Chondrocyte (in vitro differentiated cells): ENCODE results near the gene OR2T2. TPM values are rescaled to one million over a fixed set of nuclear protein-coding genes. Genes with fewer than 3 reads are reported as not detected.
"Not testable (repeated sequence)": the region's sequence is repeated elsewhere in the genome, so short reads cannot be mapped to it uniquely, and the experiment has no call there.

Experiments
- DNase-seq: peaks from one replicate; pipeline ENCODE4 v3.0.0; 2021; ENCODE audit warnings: mixed read lengths, low spot score
- H3K27ac Mint-ChIP-seq: one replicate; pipeline ENCODE4 v1.8.0; 2021; ENCODE audit warnings: mild to moderate bottlenecking, moderate library complexity, mixed read lengths; ENCODE audit not compliant: unreplicated experiment
- H3K27me3 Mint-ChIP-seq: 2 replicates; pipeline ENCODE4 v1.8.0; 2021; ENCODE audit warnings: low read depth, mixed read lengths
- H3K36me3 Mint-ChIP-seq: 2 replicates; pipeline ENCODE4 v1.8.0; 2021; ENCODE audit warnings: low read depth, mixed read lengths
- H3K4me1 Mint-ChIP-seq: 2 replicates; pipeline ENCODE4 v1.8.0; 2021; ENCODE audit warnings: low read depth, mild to moderate bottlenecking, mixed read lengths
- H3K4me3 Mint-ChIP-seq: one replicate; pipeline ENCODE4 v1.8.0; 2021; ENCODE audit warnings: mild to moderate bottlenecking, moderate library complexity, mixed read lengths; ENCODE audit not compliant: unreplicated experiment
- H3K9me3 Mint-ChIP-seq: 2 replicates; pipeline ENCODE4 v1.8.0; 2021; ENCODE audit warnings: low read depth, mixed read lengths
- total RNA-seq: library from RNA; stranded (reverse); gene quantifications from 3 replicates; pipeline ENCODE4 v1.2.1, GENCODE V29; 2021
- TF ChIP-seq, protein P1 (sequence below): fragments of 200-600 bp; sonication (generic); IDR thresholded peaks from 2 replicates; pipeline ENCODE4 v1.5.0; 2021; ENCODE audit warnings: antibody characterized with exemption, mild to moderate bottlenecking, moderate library complexity

Gene OR2T2
- total RNA-seq, 1 donor from 2014 or later = not detected

DNA sequence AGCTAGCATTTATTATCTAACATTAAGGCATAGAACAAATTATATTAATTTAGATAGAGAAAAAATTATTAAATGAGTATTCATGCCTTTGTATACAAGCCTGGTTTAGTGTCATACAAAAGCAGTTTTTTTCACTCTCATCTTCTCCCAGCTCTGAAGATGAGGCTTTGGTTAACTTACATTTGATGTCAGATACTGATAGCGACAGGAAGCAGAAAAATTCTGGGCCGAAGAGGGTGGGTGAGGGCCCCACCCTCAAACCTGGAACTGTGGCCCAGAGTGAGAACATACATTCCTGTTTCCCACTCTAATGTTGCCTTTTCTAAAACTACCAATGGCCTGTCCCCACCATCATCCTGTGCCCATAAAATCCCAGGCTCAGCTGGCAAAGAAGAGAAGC lies 27.6 kb upstream of the OR2T2 start:
- Mint-ChIP-seq H3K27ac (no peak overlapping the region), H3K9me3 (peaks cover 55% of the 10 kb centered on the region)
- no peak for DNase-seq

DNA sequence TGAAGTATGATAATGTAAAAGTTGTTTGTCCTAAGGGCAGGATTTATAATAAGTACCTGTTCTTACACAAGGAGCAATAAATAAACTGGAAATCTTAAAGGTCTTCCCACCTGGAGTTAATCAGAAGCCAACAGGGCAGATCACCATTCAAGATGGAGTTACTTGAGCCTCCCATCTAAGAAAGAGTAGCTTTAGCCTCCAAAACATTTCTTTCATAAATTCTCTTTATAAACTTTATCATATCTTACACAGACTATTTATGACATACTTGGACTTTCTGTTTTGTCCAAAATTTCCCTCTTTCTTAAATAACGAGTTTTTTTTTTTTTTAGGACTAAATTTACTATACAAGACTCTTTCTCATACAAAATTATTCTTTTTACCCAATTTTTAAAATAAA lies 24.1 kb upstream of the OR2T2 start:
- no peaks in the 10 kb centered on the region for H3K4me1 Mint-ChIP-seq
- H3K27ac Mint-ChIP-seq = no peak overlapping the region
- H3K9me3 Mint-ChIP-seq = peaks cover 57% of the 10 kb centered on the region
- TF ChIP-seq, protein P1, sequence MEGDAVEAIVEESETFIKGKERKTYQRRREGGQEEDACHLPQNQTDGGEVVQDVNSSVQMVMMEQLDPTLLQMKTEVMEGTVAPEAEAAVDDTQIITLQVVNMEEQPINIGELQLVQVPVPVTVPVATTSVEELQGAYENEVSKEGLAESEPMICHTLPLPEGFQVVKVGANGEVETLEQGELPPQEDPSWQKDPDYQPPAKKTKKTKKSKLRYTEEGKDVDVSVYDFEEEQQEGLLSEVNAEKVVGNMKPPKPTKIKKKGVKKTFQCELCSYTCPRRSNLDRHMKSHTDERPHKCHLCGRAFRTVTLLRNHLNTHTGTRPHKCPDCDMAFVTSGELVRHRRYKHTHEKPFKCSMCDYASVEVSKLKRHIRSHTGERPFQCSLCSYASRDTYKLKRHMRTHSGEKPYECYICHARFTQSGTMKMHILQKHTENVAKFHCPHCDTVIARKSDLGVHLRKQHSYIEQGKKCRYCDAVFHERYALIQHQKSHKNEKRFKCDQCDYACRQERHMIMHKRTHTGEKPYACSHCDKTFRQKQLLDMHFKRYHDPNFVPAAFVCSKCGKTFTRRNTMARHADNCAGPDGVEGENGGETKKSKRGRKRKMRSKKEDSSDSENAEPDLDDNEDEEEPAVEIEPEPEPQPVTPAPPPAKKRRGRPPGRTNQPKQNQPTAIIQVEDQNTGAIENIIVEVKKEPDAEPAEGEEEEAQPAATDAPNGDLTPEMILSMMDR = no peak
- no peaks in the 10 kb centered on the region for H3K36me3 Mint-ChIP-seq
- no peak overlapping the region for H3K4me3 Mint-ChIP-seq
- H3K27me3 Mint-ChIP-seq = no peaks in the 10 kb centered on the region
- no peak for DNase-seq

More for the DNA sequence above, 27.6 kb upstream of the OR2T2 start:
- TF ChIP-seq, protein P1 = no peak
- no peaks in the 10 kb centered on the region for H3K4me1 Mint-ChIP-seq
- no peaks in the 10 kb centered on the region for H3K27me3 Mint-ChIP-seq
- H3K36me3 Mint-ChIP-seq = no peaks in the 10 kb centered on the region
- no peak overlapping the region for H3K4me3 Mint-ChIP-seq

DNA sequence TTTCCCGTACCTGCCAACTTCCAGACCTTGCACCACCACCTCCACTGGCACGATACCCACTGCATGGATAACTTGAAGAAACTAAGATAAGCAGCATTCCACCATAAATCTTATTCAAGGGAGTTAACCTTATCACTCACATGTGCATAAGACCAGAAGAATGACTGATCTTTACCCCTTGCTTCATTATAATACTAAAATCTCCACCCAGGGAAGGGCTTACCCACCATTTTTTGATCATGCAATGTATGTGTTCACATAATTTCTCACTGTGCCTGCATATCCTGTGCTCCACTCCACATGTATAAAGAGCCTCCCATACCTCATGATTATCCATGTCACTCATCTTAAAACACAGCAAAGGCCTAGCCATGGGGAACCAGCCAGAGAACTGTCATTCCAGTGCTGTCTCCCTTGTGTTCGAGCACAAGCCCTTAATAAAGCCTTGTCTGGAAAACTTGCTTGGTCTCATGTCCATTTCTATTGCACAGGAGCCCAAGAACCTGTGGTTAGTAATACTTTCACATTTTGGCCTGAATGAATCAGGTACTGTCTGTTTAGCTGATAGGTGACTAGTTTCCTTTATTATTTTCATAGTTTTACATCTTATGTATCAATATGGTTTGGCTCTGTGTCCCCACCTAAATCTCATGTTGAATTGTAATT lies 17.8 kb upstream of the OR2T2 start:
- DNase-seq, H3K4me1 Mint-ChIP-seq, H3K36me3 Mint-ChIP-seq, H3K27ac Mint-ChIP-seq, H3K4me3 Mint-ChIP-seq, H3K27me3 Mint-ChIP-seq: not testable (repeated sequence)
- peaks cover 61% of the 10 kb centered on the region for H3K9me3 Mint-ChIP-seq

DNA sequence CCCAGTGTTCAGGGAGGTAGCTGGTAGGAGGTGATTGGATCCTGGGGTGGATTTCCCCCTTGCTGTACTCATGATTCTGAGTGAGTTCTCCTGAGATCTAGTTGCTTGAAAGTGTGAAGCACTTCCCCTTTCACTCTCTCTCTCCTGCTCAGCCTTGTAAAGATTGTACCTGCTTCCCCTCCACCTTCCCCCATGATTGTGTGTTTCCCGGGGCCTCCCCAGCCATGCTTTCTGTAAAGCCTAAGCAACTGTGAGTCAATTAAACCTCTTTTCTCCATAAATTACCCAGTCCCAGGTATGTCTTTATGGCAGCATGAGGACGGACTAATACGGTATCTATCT lies 17.3 kb upstream of the OR2T2 start:
- peaks cover 58% of the 10 kb centered on the region for H3K9me3 Mint-ChIP-seq
- not testable (repeated sequence) for DNase-seq, H3K27me3 Mint-ChIP-seq, H3K4me3 Mint-ChIP-seq, H3K36me3 Mint-ChIP-seq, H3K27ac Mint-ChIP-seq, H3K4me1 Mint-ChIP-seq

DNA sequence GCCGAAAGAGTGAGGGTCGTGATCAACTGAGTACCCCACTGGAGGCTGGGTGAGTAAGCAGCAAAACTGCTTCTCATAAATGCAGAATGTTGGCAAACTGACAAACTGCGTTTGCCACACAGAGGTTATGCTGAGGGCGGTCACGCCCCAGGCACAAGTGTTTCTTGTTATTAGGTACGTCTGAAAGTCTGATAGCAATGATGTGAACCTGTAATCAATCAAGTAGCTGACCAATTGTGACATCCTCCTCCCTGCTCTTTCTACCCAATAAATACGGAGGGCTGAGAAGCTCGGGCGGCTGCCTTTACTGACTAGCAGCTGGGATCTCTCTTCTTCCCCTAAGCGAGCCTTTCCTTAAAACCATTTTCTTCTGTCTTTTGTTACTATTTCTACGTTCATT lies 13.8 kb upstream of the OR2T2 start:
- H3K9me3 Mint-ChIP-seq = peaks cover 40% of the 10 kb centered on the region
- H3K36me3 Mint-ChIP-seq, H3K4me3 Mint-ChIP-seq, H3K4me1 Mint-ChIP-seq, DNase-seq, H3K27ac Mint-ChIP-seq, H3K27me3 Mint-ChIP-seq: not testable (repeated sequence)

DNA sequence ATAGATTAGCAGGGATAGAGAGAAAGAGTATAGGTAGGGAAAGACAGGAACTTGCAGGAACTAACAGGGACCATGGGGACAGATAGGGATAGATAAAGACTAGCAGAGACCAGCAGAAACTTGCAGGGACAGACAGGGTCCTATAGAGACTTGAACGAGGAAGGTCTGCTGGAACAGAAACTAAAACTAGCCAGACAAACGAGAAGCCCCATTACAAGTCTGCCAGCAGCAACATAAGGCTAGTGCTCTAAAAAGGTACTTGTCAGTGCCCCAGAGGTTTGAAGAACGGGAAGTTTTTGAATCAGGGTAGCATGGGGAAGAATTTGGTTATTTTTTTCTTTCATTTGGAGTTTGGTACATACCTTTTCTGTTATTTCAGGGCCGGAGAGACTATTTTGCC lies 13.2 kb upstream of the OR2T2 start:
- not testable (repeated sequence) for H3K4me3 Mint-ChIP-seq, H3K27me3 Mint-ChIP-seq, H3K4me1 Mint-ChIP-seq, H3K27ac Mint-ChIP-seq, DNase-seq, H3K36me3 Mint-ChIP-seq
- H3K9me3 Mint-ChIP-seq = peaks cover 35% of the 10 kb centered on the region

DNA sequence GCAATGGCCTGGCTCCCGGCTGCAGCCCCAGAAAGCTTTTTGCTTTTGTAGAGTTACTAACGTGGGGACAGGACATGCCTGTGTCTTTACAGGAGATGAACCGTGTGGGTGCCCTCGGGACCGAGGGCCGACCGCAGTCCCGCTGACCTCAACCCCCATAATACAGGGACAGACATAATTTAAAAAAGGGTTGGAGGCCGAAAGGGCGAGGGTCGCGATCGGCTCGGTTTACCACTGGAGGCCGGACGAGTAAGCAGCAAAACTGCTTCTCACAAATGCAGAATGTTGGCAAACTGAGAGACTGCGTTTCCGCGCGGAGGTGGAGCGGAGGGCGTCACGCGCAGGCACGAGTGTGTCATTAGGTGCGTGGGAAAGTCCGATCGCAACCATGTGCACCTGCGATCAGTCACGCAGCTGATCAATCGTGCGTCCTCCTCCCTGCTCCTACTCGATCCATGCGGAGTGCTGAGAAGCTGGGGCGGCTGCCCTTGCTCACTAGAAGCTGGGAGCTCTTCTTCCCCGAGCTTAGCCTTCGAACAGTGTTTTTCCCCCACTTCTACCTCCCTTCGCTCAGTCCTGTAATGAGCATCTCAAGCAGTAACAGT lies 11.5 kb upstream of the OR2T2 start:
- not testable (repeated sequence) for H3K36me3 Mint-ChIP-seq, H3K4me1 Mint-ChIP-seq, DNase-seq, H3K4me3 Mint-ChIP-seq, H3K27me3 Mint-ChIP-seq, H3K27ac Mint-ChIP-seq
- peaks cover 23% of the 10 kb centered on the region for H3K9me3 Mint-ChIP-seq

DNA sequence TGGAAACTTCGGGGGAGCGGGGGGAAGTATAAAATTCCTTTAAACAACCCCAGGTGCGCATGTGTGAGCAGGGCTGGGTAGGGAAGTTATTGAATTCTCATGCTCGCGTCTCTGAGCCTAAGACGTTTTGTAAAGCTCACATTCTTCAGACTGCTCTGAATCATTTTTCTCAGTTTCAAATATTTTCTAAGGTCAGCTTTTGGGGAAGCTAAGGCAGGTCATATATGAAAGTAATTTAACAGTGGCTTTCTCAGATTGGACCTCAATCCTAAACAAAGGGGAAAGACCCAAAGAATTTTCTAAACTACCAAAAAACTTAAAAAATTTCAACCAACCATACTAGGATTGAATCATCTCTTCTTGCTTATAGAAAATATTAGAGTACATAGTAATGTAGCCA lies 10.5 kb upstream of the OR2T2 start:
- peaks cover 23% of the 10 kb centered on the region for H3K9me3 Mint-ChIP-seq
- not testable (repeated sequence) for DNase-seq, H3K4me1 Mint-ChIP-seq, H3K27me3 Mint-ChIP-seq, H3K4me3 Mint-ChIP-seq, H3K36me3 Mint-ChIP-seq, H3K27ac Mint-ChIP-seq

DNA sequence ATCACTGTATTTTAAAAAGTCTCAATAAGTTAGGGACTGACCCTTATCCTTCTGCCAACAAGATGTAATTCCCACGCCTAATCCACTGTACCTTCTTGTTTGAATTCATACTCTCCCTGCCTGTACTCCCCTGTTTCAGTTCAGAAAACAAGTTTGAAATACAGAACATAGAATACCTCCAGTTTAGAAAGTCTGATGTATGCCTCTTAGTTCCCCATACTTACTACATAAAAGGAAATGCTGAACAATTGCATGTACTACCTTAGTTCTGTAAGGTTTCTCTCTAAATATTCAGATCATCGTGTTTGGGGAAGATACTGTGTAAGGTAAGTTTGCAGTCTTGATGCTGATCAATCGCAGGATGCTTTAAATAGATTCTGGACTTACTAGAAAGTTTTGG lies 9.1 kb upstream of the OR2T2 start:
- not testable (repeated sequence) for H3K27me3 Mint-ChIP-seq, H3K4me1 Mint-ChIP-seq, H3K36me3 Mint-ChIP-seq, DNase-seq, H3K4me3 Mint-ChIP-seq, H3K27ac Mint-ChIP-seq
- H3K9me3 Mint-ChIP-seq = peaks cover 18% of the 10 kb centered on the region

DNA sequence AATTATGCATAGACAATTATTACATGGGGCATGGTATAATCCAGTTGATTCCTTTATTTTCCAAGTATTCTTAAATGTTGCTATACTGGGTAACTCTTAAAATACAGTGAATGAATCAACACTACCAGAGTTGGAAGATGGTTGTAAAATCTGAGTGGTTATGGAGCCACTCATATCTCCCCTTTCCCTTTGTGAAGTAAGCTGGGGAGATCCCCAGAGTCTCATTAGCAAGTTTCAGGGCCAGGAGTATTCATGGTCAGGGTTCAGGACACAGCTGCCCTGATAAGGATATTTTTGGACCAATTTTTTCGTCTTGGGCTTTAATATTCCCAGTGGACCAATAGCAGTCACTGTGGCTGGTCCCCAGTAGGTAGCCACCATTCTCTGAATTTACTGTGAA lies 6.8 kb upstream of the OR2T2 start:
- H3K36me3 Mint-ChIP-seq, H3K27me3 Mint-ChIP-seq, H3K27ac Mint-ChIP-seq, H3K4me1 Mint-ChIP-seq, DNase-seq, H3K4me3 Mint-ChIP-seq: not testable (repeated sequence)
- H3K9me3 Mint-ChIP-seq = peaks cover 15% of the 10 kb centered on the region

DNA sequence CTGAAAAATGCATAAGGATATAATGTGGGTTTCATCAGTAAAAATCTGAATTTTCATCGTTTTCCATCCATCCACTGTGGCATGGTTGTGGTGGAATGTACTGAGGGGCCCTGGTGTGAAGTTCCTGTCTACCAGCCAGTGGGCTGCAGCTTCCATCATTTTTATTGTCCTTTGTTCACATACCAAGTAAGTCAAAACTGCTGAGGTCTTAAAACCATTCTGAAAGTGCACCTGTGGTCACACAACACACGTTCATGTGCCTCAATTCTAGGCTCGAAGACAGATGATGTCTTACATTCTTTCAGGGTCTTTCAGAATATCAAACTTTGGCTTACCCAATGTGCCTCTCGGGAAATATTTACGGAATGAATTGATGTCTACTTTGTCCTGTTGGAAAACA lies 6.2 kb upstream of the OR2T2 start:
- not testable (repeated sequence) for H3K27me3 Mint-ChIP-seq, H3K27ac Mint-ChIP-seq, H3K4me1 Mint-ChIP-seq, DNase-seq, H3K4me3 Mint-ChIP-seq, H3K36me3 Mint-ChIP-seq
- H3K9me3 Mint-ChIP-seq = peaks cover 17% of the 10 kb centered on the region
